Stimulated activated CD4-positive, alpha-beta T cell treated with anti-CD3 and anti-CD28 coated beads, Interleukin-4, amount 100 ng/mL, for 4 hours (primary cell): ENCODE results near the gene ZFYVE9.

Experiments
- DNase-seq, 2 experiments: peaks; one replicate each; pipeline ENCODE4 v3.0.0-alpha.2; 2020

ZFYVE9 gene

GRCh38 chr1:52259886-52260285, 118.0 kb downstream of the ZFYVE9 start:
- DNase-seq = no peak

GRCh38 chr1:52263153-52263910, 121.4 kb downstream of the ZFYVE9 start:
- DNase-seq = no peak

DNA sequence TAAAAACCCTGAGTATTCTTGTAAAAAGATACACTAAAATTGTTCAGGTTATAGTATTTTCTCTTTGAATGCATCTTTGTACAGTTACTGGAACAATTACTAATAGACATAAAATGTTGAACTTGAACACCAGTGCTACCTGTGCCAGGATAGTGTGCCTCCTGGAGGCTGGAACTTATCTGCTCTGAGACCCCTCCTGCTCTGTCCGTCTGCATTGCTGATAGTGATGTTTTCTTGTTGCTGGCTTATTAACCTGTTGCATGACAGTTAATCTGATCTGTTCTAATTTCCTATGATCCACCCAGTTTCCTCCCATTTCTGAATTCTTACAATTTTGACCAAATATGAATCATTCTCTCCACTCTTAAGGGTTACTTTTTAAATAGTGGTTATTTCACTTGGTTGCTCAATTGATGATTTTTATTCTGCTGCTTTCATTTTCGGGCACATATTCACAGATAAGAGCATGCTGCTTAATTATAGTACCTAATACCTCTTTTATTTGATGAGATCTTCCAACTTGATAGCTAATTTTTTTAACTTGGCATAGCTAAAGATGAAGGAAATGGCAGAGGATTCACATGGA, 122.7 kb downstream of the ZFYVE9 start:
- no peak for DNase-seq

- no peak for DNase-seq
Measured at GRCh38 chr1:52266507-52266906, 124.6 kb downstream of the ZFYVE9 start.

DNA sequence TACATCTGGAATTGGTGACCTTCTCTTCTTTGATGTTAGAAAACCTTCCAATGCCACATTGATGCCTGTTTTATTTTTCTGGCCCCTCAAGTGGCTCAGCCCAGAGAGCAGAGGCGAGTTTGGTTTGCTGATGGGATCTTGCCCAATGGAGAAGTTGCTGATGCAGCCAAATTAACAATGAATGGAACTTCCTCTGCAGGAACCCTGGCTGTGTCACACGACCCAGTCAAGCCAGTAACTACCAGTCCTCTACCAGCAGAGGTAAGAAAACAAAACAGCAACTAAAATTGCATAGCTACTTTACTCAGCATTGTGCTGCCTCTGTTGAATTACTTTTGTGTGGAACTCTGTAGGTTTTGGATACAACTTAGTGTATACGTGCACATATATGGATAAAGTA, 126.5 kb downstream of the ZFYVE9 start:
- no peak for DNase-seq

DNA sequence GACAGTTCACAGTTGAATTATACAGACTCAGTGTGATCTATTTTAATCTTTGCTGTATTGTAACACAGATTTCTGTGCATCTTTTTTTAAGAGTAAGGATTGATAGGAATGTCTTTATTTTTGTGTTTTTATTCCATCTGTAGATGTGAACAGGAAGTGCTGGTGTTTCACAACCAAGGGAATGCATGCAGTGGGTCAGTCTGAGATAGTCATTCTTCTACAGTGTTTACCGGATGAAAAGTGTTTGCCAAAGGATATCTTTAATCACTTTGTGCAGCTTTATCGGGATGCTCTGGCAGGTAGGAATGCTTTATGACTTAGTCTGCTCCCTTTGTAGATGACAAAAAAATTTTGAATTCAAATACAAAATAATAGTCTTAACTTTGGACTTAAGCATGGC, 139.6 kb downstream of the ZFYVE9 start:
- no peak for DNase-seq

DNA sequence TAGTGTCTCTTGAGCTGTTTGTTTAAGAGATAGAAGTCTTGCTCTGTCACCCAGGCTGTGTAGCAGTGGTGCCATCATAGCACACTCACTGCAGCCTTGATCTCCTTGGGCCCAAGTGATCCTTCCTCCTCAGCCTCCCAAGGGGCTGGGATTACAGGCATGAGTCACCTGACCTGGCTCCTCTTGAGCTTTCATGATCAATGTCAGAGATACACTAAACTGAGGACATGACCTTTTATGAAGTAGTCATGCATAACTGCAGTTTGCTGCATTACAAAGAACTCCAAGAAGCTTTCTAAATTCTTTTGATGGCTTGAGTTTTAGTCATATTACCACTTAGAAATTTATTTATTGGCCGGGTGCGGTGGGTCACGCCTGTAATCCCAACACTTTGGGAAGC, 146.4 kb downstream of the ZFYVE9 start:
- DNase-seq = no peak

- no peak for DNase-seq
Measured at GRCh38 chr1:52294580-52294979, 152.7 kb downstream of the ZFYVE9 start.

DNA sequence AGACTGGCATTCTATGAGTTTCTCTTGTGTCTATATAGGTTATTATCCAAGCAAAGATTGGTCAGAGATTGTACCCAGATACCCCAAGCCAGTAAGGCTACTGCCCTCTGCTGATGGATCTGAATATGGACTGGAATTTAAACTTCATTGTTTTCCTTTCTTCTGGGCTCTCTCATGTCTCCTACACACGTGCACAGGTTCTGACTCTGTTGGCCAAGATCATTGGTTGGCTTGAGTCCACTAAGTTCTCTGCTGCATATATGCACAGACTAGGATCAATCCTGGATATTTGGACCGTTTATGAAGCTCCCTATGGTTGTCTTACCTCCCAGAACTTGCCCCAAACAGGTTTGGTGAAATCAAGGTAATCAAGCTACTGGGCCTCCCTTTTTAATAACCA, 154.5 kb downstream of the ZFYVE9 start:
- DNase-seq = no peak

GRCh38 chr1:52305417-52306226, 163.7 kb downstream of the ZFYVE9 start:
- no peak for DNase-seq

GRCh38 chr1:52306227-52307006, 164.5 kb downstream of the ZFYVE9 start:
- DNase-seq = no peak

DNA sequence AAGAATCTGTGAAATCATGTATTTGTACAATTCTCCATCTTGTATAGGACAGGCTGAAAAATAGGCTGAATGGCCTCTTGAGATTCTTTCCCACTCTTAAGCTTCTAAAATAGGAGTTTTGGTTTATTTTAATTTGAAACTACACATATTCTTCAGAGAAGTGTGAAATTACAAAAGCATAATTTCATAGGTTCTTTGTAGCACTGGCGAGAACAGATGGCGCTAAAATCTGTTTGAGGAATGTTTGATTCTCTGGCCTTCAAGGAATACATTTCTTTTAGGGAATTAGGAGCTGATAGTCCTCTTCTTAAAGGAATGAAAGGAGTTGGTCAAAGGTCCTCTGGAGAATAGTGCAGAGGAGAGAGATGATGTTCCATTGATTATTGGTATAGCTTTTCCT, 179.2 kb downstream of the ZFYVE9 start:
- DNase-seq = no peak

- DNase-seq = no peak
Measured at GRCh38 chr1:52323731-52324130, 181.8 kb downstream of the ZFYVE9 start.

- DNase-seq = no peak
Measured at GRCh38 chr1:52325786-52326185, 183.9 kb downstream of the ZFYVE9 start.

- no peak for DNase-seq
Measured at GRCh38 chr1:52328615-52329014, 186.7 kb downstream of the ZFYVE9 start.

GRCh38 chr1:52332411-52332810, 190.5 kb downstream of the ZFYVE9 start:
- no peak for DNase-seq

DNA sequence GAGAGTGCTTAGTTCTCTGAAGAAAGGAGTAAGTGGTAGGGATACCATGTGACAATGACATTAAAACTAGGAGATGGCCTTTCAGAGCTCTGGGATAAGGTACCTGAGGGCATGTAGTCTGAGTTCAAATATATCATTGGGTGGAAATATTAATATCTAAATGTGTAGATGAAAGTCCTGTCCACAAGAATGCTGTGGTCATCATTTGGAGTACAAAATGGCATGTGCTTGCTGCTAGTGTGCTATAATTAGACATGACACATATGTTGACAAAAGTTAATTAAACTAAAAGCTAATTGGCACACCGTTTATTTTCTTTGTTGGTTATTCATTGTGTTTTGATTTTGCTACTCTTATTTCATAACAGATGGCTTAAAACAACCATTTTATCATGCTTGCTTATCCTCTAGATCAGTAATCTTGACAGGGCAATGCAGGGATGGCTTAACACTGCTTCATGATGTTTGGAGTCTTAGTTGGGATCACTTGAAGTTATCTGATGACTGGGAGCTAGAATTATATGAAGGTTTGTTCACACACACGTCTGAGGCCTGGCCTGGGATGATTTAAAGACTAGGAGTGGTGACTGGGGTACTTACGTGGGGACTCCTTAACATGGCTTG, 193.1 kb downstream of the ZFYVE9 start:
- DNase-seq = no peak

DNA sequence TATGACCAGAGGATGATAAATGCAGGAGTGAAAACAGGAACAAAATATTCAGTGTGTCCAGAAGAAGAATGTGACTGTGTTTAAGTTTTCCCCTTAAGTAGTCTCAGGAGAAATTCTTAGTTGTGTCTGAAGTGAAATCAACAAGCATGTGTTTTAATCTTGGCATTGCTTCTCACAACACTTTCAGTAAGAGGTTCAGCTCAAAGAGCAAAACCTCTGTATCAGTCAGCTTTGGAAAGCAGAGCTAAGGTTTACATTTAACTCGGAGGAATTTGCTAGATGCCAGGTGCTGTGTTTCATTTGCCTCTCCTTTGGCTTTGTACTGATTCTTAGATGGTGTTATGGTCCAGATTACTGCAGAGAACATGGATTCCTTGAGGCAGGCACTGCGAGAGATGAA, 195.6 kb downstream of the ZFYVE9 start:
- DNase-seq = no peak

DNA sequence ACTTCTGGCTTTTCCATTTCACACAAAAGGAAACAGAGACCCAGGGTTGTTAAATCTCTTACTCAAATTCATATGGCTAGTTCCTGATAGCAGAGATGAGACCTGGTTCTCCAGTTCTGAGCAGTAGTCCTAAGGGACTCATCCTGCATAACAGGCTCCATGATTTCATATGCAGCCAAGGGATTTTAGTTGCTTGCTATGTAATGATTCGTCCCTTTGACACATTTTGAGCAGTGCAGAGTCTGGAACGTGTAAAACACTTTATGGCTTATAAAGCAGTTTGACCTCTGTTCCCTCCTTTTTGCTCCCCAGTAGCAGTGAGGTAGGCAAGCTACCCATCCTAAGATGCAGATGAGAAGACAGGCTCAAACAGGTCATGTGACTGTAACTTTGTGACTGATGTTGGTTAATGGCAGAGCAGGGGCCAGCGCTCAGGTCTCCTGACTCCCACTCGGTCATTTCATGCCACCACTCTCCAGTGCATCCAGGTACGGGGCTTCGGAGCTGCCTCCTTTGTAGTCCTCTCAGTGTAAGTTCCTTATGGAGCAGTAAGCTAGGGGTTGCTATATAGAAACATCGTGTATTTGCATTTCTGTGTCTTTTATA, 199.9 kb downstream of the ZFYVE9 start:
- DNase-seq = no peak

- no peak for DNase-seq
Measured at GRCh38 chr1:52343979-52344378, 202.1 kb downstream of the ZFYVE9 start.

DNA sequence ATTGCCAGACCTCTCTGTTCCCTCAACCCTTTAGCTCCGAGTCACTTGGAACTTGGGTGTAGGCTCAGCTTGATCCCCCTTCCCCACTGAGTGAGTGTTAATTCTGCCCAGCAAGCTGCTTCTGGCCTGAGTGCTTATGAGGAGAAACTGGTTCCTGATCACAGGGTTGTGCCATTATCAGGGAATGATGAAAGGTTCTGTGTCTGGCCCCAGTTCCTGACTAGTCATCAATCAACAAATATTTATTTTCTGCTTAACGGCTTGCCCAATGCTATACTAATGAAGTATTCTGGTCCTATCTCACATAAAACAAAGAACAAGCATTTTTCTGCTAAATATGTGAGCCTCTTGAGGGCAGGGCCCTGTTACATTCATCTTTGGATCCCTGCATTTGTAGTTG, 203.4 kb downstream of the ZFYVE9 start:
- no peak for DNase-seq

DNA sequence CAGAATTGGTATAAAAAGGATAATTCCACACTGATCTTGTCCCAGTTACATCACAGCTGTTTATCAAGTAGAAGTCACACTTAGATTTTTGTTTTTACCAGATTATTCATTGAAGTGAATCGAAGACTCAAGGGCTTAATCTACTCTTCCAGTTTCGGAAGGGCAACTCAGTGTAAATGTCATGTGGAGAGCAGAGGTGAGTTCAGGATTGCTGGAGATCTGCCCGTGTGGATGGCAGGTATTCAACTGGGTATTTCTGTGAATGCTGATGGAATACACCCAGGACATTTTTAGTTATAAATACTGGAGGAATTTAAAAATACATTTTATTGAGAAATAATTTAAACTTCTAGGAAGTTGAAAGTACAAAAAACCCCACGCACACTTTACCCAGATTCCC, 204.8 kb downstream of the ZFYVE9 start:
- DNase-seq = no peak
